Measurements from ENCODE around the gene CTAGE9.

Gene CTAGE9

GRCh38 chr6:131663578-131664165 lies 47.1 kb downstream of the CTAGE9 start:
- no peak for DNase-seq

- DNase-seq: no peak
These were observed 50.6 kb downstream of the CTAGE9 start for GRCh38 chr6:131660195-131660594.

Measured in right kidney (tissue), 1 donor.